ENCODE data around the gene LRP1B.
"Not testable (repeated sequence)": the region's sequence is repeated elsewhere in the genome, so short reads cannot be mapped to it uniquely, and the experiment has no call there.

LRP1B gene

DNA sequence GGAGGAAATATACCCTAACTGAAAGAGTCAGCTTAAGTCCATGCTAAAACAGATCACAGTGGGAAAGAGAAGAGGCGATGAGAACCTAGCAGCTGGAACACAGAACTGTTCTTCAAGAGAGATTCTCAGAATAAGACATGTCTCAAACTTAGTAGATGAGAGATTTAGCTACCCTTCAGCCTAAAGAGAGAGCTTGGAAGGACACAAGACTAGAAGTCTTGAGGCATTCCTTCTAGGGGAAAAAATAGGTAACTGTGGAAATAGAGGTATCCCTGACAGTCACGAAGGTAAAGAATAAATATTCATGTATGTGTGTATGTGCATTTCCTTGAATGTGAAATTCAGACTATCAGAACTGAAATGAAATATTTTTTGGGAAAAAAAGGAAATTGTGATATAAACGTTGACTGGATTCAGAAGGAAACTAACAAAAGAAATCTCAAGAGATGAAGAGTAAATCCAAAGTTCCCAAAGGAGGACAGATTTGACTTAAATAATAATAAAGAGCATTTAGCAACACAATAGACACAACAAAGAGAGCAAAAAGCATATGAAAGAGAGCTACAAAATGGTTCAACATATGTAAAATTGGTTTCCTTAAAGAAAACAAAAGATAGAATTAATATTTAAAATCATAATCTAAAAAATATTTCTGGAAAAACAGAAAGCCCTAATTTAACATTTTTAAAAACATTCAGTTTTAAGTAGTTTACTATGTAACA, 258.7 kb downstream of the LRP1B start:
- DNase-seq: no peak

DNA sequence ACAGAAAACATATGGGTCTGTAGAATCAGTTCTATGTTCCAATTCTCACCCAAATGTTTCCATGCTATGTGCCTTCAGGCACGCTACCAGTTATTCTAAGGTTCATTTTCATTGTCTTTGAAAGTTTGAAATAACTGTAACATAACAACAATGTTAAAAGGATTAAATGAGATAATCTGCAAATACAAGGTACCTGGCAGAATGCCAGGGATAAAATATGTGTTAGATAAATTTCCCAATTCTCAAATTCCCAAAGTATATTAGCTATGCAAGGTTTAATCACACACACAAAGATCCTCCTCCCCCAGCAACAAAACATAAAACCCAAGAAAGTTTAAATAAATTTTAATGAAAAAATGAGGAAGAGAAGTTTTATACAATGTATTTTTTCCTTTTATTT, 261.2 kb downstream of the LRP1B start:
- DNase-seq: no peak

DNA sequence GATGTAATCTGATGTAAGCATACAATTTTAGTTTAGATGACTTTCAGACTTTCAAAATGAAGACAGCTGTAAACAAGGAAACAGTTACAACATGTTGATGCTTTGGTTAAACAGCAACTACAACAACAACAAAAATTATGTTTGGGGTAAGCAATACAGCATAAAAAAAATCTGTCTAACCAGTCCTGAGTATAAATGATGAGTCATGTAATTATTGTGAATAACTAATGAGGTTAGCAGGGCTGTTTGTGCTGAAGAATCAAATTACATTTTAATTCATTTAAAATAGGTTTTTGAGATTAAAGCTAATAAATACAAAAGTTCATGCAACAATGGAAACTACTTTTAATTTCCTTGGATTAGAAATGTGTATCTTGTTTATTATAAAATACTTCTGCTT, 266.9 kb downstream of the LRP1B start:
- DNase-seq: no peak

DNA sequence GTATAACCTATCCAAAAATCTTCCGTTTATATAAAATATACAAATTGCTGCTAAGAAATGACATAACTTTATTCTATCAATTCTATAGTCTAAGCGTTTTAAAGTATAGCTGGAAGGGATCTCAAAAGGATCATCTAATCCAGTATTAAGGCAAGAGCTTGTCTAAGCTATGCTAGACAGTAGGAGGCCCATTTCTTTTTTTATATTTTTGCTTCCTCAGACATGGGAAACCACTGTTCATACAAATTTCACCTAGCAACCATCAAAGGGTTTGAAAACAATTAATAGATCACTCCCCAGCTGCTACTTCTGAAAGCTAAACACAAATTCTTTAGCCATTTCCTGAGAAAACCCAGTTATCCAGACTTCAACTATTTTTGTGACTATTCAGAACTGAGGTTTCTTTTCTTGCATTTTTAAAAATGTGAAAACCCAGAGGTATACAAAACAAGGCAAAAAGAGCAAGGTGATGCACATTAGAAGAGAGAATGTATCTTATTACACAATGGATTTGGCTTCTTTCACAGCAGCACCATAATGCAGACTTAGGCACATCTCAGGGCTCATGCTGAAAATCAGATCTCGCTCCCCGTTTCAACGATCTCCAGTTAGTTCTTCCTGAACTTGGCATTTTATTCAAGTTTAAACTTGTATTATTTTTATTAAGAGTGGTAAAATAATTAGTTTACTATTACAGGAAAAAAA, 274.4 kb downstream of the LRP1B start:
- DNase-seq: no peak

DNA sequence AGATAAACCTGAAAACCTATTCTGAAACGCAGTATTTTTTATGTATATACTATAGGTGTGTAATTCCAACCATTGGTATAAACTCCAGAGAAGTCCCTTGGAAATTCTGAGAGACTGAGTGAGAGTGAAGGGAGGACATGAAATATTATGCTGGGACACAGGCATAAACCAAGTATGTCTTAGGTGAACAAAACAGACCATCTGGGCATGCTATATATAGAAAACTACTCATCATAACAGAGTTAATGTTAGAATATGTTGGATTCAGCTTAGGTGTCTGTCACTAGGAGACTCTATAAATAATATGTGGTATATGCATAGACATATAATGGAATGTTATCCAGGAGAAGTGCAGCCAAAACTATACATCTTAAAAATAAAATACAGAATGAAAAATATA, 282.6 kb downstream of the LRP1B start:
- DNase-seq: no peak

DNA sequence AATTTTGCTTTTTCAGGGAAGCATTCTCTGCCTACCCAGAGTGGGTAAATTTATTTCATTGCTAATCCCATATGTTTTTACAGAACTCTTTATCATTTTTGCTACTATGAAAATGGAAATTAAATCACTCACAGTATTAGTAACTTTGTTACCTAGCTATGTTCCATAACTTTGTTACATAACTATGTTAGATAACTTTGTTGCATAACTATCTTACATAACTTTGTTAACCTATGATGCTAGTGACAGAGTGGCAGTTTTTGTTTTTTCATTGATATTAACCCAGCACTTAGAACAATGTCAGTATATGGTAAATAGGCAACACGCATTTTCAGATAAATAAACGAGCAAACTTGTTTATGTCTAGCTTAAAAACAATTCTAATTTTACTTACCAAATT, 286.6 kb downstream of the LRP1B start:
- DNase-seq: no peak

DNA sequence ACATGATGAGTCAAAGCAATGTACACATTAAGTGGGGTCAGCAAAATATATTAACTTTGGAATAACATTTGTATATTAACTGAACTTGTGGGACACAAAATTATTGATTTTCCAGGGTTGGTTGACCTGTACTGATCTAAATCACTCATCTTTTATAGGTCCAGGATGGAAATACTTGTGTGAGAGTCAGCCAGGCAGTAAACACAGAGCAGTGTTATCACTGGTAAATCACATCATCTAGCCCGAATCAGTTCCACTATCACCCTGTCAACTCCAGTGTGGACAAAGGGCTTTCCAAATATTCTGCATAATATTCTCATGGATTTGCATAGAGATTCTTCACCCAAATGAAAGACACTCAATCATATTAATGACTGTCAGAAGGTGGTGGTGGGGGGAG, 295.7 kb downstream of the LRP1B start:
- DNase-seq: no peak

DNA sequence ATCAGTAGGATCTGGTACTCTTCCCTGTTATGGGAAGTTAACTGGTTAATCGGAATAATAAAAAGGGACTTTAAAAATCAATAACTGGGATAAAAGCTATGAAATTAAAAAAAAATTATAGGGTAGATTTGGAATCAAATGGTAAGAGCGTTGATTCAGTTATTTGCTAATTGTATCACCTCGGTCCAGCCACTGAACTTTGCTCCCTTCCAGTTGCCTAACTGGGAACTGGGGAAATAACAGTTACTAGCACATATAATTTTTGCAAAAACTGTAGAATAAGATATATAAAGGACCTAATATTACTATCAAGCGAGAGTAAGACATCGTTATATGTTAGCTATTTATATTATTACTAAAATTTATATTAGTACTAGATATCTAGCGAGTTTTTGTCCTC, 302.1 kb downstream of the LRP1B start:
- DNase-seq: no peak

DNA sequence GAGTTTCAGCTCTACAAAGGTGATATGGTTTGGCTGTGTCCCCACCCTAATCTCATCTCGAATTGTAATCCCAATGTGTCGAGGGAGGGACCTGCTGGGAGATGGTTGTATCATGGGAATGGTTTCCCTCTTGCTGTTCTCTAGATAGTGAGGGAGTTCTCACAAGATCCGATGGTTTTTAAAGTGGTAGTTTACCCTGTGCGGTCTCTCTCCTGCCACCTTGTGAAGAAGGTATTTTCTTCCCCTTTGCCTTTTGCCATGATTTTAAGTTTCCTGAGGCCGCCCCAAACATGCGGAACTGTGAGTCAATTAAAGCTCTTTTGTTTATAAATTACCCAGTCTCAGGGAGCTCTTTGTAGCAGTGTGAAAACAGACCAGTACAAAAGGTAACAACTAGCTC, 306.0 kb downstream of the LRP1B start:
- DNase-seq: no peak

DNA sequence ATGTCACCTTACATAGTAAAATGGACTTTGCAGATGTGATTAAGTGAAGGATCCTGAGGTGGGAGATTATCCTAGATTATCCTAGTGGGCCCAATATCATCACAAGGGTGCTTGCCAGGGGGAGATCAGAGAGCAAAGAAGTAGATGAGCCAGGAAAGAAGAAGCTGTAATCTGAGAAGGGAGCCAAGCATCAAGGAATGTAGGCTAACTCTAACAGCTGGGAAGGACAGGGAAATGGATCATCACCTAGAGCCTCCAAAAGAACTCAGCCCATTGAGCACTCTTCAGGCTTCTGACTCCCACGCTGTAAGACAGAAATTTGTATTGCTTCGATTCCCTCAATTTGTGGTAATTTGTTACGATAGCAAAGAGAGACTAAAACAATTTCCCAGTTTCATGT, 309.9 kb downstream of the LRP1B start:
- no peak for DNase-seq

DNA sequence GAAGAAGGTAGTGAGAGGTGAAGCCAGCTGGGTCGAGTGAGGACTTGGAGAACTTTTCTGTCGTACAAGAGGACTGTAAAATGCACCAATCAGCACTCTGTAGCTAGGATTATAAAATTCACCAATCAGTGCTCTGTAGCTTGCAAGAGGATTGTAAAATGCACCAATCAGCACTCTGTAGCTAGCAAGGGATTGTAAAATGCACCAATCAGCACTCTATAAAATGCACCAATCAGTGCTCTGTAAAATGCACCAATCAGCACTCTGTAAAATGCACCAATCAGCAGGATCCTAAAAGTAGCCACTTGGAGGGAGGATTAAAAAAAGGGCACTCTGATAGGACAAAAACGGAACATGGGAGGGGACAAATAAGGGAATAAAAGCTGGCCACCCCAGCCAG, 315.5 kb downstream of the LRP1B start:
- DNase-seq: not testable (repeated sequence)

DNA sequence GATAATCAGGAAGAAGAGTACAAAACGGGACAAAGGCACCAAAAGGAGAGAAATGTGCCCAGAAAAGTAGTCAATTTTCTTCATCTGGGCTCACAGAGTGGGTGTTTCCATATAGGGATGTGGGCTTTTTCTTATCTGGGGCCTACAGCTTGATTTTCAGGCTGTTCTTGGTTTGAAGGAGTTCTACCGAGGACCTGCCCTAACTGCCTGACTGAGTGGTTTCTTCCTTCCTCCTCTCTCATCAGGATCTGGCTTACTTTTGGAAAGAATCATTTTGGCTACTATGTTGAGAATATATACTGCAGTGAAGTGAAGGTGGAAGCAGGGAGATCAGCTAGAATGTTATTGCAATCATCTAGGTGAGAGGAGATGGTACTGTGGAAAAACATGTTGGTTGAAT, 316.7 kb downstream of the LRP1B start:
- no peak for DNase-seq

DNA sequence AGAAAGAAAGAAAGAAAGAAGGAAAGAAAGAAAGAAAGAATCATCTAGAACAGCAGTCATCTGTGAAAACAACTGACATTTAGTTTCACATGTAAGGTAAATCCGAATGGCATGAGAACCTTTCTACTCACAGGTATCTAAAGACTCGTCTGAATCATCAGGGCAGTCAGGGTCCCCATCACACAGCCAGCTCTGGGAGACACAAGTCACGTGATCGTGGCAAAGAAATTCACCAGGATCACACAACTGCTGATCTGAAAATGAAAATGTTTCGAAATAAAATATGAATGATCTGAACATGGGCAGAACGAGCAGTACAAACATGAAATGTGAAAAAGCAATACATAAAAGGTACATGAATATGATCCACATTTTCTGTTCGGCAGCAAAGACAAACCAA, 320.7 kb downstream of the LRP1B start:
- DNase-seq: no peak

DNA sequence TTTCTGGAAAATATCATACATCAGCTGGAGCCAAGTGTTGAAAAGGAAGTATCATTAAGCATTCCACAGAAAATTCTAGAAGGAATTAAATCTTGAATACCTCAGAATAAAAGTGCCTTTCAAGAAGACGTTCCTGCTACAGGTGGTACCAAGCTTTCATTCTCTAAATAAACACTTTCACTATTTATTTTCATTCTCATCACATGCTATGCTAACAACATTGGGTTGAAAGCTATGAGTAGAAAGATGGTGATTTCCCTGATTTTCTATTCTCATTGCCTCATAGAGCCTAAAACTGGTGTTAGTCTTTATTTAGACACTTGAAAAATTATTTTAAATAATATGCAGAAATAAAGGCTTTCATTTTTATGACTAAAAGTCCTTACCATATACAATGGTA, 324.7 kb downstream of the LRP1B start:
- no peak for DNase-seq

DNA sequence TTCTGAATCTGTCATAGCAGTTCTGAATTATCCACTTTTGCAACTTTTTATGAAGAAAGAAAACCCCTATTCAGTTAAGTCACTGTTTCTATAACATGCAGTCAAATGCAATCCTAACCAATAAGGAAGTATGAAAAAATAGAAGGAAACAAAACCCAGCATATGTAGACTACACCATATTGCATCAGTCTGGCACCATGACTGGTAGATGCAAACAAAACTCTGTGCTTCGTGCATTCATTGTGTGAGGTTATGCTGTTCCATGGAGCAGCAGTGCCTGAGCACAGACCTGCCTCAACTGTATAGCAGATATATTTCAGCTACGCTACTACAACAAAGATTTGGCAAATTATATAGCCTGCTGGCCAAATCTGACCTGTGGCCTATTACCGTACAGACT, 325.5 kb downstream of the LRP1B start:
- DNase-seq: no peak

DNA sequence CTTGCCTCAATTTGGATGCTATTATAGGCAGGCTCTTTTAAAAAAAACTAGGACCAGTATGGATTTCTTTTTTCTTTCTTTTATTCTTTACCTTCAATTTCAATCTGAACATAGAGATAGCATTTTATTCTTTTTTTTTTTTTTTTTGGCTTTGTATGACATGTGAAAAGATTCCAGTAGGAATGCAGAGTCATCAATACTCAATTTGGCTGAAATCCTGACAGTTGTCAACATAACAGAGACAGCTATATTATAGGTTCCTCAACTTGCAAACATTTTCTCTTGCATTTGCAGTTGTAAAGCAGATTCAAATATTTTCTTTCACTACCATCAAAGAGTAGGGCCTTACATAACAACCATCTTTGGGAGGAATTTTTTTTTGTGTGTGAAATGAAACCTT, 334.4 kb downstream of the LRP1B start:
- DNase-seq: no peak

DNA sequence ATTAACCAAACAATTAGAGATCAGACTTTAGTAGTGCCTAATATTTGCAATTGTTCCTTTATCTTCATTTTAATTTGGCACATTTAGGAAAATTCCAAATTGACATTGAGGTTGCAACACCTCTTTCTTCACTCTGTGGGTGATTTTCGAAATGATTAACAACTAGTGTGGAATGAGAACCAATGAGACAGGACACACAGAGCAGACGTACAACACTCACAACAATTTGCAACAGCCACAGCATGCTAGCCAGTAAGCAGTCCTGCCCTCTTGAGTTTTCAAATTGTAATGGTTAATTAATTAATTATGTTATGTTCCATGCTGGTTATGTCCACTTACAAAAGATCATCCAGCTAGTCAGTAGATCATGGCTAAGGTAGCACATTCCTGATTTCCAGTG, 339.3 kb downstream of the LRP1B start:
- no peak for DNase-seq

DNA sequence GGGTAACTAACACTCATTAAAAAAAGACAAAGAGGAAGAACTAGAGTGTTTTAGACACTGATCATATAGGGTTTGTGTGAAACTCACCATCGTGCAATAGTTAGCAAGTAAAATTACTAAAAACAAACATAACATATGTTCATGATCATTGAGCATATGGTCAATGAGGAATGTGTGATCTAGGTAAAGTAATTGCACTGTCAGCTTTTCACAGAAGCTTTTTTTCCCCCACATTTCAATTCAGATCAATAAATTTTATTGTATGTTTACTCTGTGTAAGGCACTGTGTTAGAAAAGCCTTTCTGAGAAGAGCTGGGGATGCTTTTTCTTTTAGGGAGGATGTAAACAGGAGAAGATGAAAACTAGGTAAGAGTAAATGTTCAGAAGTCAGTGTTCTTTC, 348.2 kb downstream of the LRP1B start:
- DNase-seq: peak; percentile 10

DNA sequence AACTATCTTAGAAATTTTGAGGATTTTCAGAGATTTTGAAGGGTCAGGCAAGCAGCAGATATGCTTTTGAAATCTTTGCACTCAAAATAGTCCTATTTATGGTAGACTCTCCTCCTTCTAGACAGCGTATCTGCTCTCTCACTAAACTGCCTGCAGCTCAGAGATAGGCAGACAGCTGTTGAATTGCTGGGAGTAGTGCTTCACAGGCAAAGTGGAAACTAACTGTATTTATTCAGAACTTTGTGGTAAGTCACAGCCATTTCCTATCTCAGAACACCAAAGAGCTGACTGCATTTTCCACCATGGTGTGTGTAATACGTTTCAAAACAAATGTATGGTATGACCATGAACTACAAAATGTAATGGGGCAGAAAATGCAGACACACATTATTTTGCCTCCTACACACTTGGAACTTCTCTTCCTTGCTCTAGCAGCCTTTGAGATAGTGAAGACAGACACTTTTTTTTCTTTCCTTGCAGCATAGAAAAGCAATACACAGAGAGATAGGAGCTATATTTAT, 352.4 kb downstream of the LRP1B start:
- DNase-seq: no peak

DNA sequence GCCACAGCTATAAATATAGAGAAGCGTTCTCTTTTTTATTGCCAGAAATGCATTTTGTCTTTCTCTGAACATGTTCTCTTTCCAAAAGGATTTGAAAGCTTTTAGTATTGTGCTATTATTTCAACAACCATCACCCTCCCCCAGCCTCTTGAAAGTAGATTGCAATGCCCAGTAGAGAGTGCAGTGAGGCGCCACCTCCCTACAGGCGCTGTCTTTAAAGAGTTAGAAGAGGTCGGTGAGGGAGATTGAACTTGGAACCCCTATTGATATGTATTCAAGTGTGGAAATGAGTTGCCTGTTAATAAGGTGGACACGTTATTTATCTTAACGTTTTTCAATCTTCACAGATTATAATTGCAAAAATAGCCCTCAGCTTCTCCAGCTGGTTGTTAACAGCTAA, 360.3 kb downstream of the LRP1B start:
- no peak for DNase-seq

DNA sequence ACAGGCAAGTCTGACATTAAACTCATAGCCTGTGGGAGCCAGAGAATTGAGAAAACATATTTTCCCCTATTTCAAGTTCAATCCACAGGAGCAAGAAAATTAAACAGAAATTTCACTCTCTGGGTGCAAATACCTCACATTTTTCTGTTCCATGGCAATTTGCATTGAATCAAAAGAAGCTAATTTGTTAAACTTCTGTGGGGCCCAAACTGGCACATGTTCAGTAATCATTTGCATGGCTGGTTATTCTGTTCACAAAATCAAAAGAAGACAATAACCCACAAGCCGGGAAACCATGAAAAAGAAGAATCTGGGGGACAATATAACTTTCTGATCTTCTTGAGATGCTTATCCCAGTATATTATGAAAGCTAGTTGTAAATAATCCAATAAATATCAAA, 363.1 kb downstream of the LRP1B start:
- no peak for DNase-seq

DNA sequence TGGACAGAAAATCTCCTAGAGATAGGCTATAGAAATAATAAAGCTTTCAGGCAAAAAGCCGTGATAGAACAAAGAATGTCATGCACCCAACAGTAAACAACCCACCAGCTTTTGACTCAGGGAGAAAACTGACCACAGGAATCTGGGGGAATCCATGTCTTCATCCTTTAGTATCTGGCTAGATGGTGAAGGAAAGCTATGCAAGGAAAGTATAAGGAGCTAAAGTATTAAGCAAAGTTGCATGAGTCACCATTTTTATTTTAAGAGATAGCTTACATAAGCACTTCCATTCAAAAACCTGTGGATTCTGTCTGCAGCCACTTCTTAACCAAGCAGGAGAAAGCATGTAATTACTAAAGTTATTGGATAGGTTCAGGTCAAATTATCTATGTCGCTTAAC, 363.8 kb downstream of the LRP1B start:
- DNase-seq: no peak

DNA sequence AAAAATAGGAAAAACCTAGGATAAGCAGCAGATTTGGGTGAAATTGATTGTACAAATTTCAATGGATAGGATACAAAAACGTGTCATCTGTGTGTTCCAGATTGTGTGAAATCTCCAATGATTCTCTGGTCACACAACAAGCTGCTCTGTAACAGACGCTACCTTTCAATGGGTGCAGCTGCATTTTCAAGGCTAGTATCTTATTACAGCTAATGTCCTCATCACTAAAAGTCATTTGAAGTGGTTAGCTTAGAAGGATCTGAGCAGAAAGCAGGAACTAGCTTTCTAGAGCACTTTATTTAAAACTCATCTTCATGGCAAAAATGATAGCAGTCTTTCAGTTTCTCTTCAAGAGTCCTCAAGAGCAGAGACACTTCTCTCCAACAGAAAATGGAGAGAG, 364.6 kb downstream of the LRP1B start:
- DNase-seq: no peak

DNA sequence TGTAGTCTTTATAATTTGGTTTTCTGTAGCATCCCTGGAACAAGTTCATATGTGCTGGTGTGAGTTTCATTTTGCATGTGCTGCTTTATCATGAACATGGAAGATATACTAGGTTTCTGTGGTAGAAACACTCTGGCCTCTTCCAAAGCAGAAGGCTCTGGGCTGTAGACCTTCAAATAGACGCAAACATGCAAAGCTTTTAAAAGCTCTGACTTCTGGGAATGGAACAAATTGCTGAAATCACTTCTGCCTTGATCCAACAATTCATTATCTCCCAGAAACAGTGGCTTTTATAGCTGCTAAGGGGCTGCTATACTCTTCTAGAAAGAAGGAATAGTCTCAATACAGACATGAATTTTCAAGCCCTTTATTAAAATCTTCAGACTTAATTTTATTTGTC, 382.2 kb downstream of the LRP1B start:
- DNase-seq: no peak

DNA sequence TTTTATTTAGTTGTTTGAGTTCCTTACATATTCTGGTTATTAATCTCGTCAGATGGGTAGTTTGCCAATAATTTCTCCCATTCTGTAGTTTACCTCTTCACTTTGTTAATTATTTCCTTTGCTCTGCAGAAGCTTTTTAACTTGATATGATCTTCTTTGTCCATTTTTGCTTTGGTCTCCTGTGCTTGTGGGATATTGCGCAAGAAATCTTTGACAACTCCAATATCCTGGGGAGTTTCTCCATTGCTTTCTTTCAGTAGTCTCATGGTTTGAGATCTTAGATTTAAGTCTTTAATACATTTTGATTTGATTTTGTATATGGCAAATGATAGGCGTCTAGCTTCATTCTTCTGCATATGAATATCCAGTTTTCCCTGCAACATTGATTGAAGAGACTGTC, 389.2 kb downstream of the LRP1B start:
- DNase-seq: no peak
